ENCODE data around the gene SLC36A2.
"Not testable (repeated sequence)": the region's sequence is repeated elsewhere in the genome, so short reads cannot be mapped to it uniquely, and the experiment has no call there.

The SLC36A2 gene

DNA sequence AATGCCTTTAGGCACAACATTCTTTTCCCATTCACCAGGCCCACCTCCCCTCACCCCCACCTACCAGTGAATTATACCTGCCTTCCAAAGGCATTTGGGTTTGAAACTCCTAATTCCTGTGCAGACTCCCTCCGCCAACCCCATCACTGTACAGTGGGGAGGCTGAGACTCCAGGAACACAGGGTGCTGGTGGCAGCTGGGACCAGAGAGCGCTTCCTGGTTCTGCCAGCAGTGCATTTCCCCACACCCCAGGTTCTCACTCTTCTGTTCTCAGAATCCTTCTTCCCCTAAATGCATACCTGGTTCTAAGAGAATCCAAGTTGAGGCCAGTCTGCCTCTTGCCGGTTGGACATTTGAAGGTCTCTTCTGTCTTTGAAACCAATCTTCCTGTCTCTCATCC lies 21.1 kb downstream of the SLC36A2 start:
- no peak for DNase-seq (ENCODE audit: low spot score)

GRCh38 chr5:151320481-151320880 lies 26.9 kb downstream of the SLC36A2 start:
- no peak for DNase-seq (ENCODE audit: low spot score)

GRCh38 chr5:151318850-151319732 lies 28.3 kb downstream of the SLC36A2 start:
- no peak for DNase-seq (ENCODE audit: low spot score)

GRCh38 chr5:151317871-151318270 lies 29.5 kb downstream of the SLC36A2 start:
- no peak for DNase-seq (ENCODE audit: low spot score)

GRCh38 chr5:151315998-151316597 lies 31.3 kb downstream of the SLC36A2 start:
- DNase-seq (ENCODE audit: low spot score), result peak; percentile 64

DNA sequence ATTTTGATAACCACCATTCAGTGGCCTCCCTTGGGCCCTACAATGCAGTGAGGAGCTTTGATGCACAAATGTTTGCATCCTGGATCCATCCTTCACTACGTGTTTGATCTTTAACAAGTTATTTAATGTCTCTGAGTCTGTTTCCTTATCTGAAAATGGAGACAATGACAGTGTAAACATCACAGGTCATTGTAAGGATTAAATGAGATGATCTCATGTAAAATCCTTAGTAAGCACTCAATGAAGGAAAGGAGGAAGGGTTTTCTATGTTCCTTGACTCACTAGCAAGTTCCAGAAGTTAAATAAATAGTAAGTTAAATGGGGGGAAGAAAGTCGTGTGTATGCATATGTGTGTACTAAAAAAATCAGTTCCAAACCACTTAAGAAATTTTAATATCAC lies 34.0 kb downstream of the SLC36A2 start:
- DNase-seq (ENCODE audit: low spot score), result no peak

GRCh38 chr5:151312756-151313324 lies 34.5 kb downstream of the SLC36A2 start:
- DNase-seq (ENCODE audit: low spot score), result no peak

GRCh38 chr5:151310932-151311331 lies 36.4 kb downstream of the SLC36A2 start:
- DNase-seq (ENCODE audit: low spot score), result no peak

DNA sequence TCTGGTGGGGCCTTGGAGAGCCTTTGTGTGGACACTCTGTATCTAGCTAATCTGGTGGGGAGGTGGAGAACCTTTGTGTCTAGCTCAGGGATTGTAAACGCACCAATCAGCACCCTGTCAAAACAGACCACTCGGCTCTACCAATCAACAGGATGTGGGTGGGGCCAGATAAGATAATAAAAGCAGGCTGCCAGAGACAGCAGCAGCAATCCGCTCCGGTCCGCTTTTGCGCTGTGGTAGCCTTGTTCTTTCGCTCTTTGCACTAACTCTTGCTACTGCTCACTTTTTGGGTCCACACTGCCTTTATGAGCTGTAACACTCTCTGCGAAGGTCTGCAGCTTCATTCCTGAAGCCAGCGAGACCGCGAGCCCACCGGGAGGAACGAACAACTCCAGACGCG lies 37.5 kb downstream of the SLC36A2 start:
- not testable (repeated sequence) for DNase-seq (ENCODE audit: low spot score)

DNA sequence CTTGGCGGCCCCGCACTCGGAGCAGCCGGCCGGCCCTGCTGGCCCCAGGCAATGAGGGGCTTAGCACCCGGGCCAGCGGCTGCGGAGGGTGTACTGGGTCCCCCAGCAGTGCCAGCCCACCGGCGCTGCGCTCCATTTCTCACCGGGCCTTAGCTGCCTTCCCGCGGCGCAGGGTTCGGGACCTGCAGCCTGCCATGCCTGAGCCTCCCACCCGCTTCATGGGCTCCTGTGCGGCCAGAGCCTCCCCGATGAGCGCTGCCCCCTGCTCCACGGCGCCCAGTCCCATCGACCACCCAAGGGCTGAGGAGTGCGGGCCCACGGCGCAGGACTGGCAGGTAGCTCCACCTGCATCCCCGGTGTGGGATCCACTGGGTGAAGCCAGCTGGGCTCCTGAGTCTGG lies 38.1 kb downstream of the SLC36A2 start:
- not testable (repeated sequence) for DNase-seq (ENCODE audit: low spot score)

DNA sequence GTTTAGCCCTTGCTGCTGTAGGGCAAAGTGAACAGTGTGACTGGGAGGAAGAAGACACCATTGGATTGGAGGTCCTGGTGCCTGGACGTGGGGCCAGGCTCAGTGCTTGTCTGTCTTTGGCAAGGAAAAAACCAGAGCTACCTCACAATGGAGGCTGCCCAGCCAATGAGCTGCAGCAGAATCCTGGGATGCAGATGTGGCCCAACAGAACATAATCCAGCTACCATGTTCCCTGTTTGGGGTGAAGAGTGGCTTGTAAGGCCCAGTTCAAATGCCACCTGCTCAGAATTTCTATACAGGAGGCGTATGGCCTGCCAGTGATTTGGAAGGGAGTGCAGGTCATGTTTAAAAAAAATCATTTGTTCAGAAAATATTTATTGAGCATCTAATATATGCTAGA lies 43.7 kb downstream of the SLC36A2 start, which contains the start of gene SLC36A3:
TSS of gene SLC36A3 (minus strand) at position 101 of the 400 bp plus-strand sequence. CDS start 412 bp downstream, outside the sequence.
- DNase-seq (ENCODE audit: low spot score), result no peak

GRCh38 chr5:151298063-151298855 lies 49.1 kb downstream of the SLC36A2 start:
- DNase-seq (ENCODE audit: low spot score), result no peak

DNA sequence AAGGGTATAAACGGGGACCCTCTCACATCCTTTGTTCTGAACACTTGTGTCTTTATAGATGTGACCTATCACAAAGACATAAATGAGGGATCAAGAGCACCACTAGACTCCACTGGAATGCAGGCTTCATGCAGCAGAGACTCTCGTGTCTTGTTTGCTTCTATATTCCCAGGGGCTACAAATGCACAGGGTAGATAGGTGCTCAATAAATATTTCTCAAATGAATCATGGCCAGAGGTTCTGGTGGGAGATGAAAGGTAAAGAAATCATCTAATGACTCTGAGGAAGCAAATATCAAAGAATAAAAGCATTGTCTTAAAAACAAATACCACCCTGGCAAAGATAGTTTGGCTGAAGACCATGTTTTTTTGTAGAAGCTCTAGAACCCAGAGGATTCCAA lies 50.4 kb downstream of the SLC36A2 start:
- DNase-seq (ENCODE audit: low spot score), result no peak

GRCh38 chr5:151296478-151296830 lies 50.9 kb downstream of the SLC36A2 start:
- no peak for DNase-seq (ENCODE audit: low spot score)

DNA sequence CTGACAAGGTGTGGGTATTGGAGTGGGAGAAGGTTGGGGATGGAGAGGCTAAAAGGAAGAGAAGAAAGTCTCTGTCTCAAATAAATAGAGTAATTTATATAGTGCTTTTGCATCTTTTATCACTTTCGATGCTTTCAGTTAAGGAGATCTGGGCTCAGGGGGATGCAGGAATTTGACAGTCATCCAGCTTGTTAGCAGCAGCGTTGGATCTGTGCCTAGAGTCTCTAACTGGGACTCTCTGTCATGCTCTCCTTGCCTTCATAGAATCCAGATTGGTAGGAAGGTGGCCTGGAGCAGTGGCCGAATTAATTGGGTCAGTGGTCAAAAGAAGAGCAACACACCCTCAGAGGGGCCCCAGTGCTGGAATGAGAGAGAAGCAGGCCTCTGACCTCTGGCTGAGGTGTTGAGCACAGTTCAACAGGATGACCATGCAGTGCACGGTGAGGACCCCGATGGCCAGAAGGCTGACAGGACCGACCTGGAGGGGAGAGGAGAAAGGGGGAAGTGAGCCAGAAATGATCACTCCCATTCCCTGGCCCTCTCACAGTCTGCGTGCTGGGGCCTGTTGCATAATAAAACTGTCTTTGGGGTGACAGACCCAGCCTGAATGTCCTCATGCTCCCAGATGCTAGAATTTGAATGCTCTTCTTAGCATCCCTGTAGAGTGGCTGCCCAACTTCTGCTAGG lies 51.4 kb downstream of the SLC36A2 start:
- DNase-seq (ENCODE audit: low spot score), result no peak

DNA sequence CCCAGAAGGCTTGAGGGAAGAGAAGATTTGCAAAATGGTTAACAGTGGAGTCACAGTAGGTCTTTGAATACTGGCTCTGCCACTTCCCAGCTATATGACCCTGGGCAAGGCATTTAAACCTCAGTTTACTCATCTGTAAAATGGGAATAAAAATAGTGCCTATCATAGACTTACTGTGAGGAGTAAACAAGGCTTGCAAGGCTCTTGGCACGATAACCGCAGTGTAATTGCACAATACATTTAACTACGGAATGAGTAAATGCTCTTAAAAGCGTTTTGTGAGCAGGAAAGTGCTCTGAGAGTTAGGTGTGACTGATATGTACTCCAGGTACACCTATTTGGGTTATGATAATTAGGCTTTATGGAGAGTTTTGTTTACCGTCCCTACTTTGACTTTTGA lies 52.2 kb downstream of the SLC36A2 start:
- DNase-seq (ENCODE audit: low spot score), result no peak

DNA sequence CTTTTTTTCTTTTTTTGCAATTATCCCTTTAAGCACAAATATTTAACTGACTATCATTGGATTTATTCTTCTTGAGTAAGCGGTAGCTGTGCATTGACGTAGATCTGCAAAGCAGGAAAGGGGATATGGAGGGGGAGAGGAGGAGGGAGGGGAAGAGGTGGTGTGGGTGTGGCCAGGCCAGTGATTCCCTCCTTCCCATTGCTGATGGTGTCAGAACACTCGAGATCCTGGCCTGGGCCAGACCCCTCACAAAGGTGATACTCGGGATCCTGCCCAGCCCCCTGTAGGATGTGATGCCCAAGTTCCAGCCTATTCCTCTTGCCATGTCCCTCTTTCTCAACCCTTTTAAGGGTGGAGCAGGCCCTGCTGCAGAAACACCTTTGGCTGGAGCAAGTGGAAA lies 53.7 kb downstream of the SLC36A2 start:
- no peak for DNase-seq (ENCODE audit: low spot score)

GRCh38 chr5:151288180-151288579 lies 59.2 kb downstream of the SLC36A2 start:
- DNase-seq (ENCODE audit: low spot score), result peak; percentile 40

GRCh38 chr5:151286246-151286645 lies 61.1 kb downstream of the SLC36A2 start:
- no peak for DNase-seq (ENCODE audit: low spot score)

GRCh38 chr5:151285683-151286082 lies 61.7 kb downstream of the SLC36A2 start:
- DNase-seq (ENCODE audit: low spot score), result no peak

- no peak for DNase-seq (ENCODE audit: low spot score)
Measured at GRCh38 chr5:151284392-151284967, 62.9 kb downstream of the SLC36A2 start.

All from HuH-7 (cell line).